H1 (cell line): Measurements from ENCODE around the gene CDIPT. TPM values are rescaled to one million over a fixed set of nuclear protein-coding genes. Genes with fewer than 3 reads are reported as not detected.

Experiments used
- CHD1 ChIP-seq: IDR thresholded peaks from 2 replicates; pipeline ENCODE4 v1.6.1; 2012; ENCODE audit warnings: low read depth, low read length, improper control_type of control experiment
- RFX5 ChIP-seq: IDR thresholded peaks from 2 replicates; pipeline ENCODE4 v1.6.1; 2011; ENCODE audit warnings: low read depth, low read length, improper control_type of control experiment, borderline replicate concordance
- TAF1 ChIP-seq: IDR thresholded peaks from 2 replicates; pipeline ENCODE4 v1.6.1; 2011; ENCODE audit warnings: mild to moderate bottlenecking, low read depth, low read length
- polyA plus RNA-seq, 7 experiments: library from polyadenylated mRNA; depleted of rRNA in 3 of 7; stranded (reverse) in 5 of 7; unstranded in 2 of 7; fragments of >200 nt in 5 of 7; fragments of 200-250 nt in 2 of 7; gene quantifications; 1 replicate in 5 of 7; 2 replicates in 1 of 7; 4 replicates in 1 of 7; pipeline versions ENCODE4 v1.2.1 to v1.2.3, GENCODE V29; 2011 to 2013; ENCODE audit warnings: missing spikeins in 2 of 7, mixed read lengths in 2 of 7
- total RNA-seq: library from RNA; stranded (reverse); fragmentation: NEBNext Ultra II Directional; extraction: Animal tissue kit (Norgen Biotek cat#: 25700); gene quantifications from 2 replicates; pipeline ENCODE4 v1.2.1, GENCODE V29; 2021

The CDIPT gene
- total and polyA plus RNA-seq, 2 of the 8 experiments (the other 6 are each of a cell fraction or from before 2014, with no cell fraction given), result 69.2 to 140 TPM

GRCh38 chr16:29857133-29857760 lies 5.8 kb downstream of the CDIPT start (continued):
- no peak for TF ChIP-seq RFX5
- TF ChIP-seq CHD1, result no peak
- no peak for TF ChIP-seq TAF1
